HL-60 (cell line): ENCODE data around the gene IRF4.

Source experiments
- CTCF ChIP-seq: IDR thresholded peaks from one replicate; pipeline ENCODE4 v1.5.1; 2011; ENCODE audit warnings: low read length, control low read depth, inconsistent platforms; ENCODE audit not compliant: insufficient read depth
- GABPA ChIP-seq: IDR thresholded peaks from 2 replicates; pipeline ENCODE4 v1.6.1; 2012; ENCODE audit warnings: low read depth
- POLR2AphosphoS5 ChIP-seq: IDR thresholded peaks from 2 replicates; pipeline ENCODE4 v1.6.1; 2012; ENCODE audit warnings: low read depth
- REST ChIP-seq: IDR thresholded peaks from 2 replicates; pipeline ENCODE4 v1.6.1; 2012; ENCODE audit warnings: low read depth; ENCODE audit not compliant: insufficient replicate concordance
- SPI1 ChIP-seq: IDR thresholded peaks from 2 replicates; pipeline ENCODE4 v1.6.1; 2012; ENCODE audit warnings: low read depth, mild to moderate bottlenecking, borderline replicate concordance

- no peak for TF ChIP-seq POLR2AphosphoS5
- no peak for TF ChIP-seq CTCF
- TF ChIP-seq GABPA, result no peak
- no peak for TF ChIP-seq REST
- TF ChIP-seq SPI1, result no peak
Observed at GRCh38 chr6:360764-361373, 30.7 kb upstream of the IRF4 start.
